CD1c-positive myeloid dendritic cell (primary cell): ENCODE measurements around the gene TGFBR2.
"Not testable (repeated sequence)": the region's sequence is repeated elsewhere in the genome, so short reads cannot be mapped to it uniquely, and the experiment has no call there.

Source experiments
- DNase-seq: peaks from one replicate; pipeline ENCODE4 v3.0.0-alpha.2; 2016; ENCODE audit errors: extremely low spot score

Gene TGFBR2

GRCh38 chr3:30619318-30619717, 12.9 kb downstream of the TGFBR2 start:
- no peak for DNase-seq

DNA sequence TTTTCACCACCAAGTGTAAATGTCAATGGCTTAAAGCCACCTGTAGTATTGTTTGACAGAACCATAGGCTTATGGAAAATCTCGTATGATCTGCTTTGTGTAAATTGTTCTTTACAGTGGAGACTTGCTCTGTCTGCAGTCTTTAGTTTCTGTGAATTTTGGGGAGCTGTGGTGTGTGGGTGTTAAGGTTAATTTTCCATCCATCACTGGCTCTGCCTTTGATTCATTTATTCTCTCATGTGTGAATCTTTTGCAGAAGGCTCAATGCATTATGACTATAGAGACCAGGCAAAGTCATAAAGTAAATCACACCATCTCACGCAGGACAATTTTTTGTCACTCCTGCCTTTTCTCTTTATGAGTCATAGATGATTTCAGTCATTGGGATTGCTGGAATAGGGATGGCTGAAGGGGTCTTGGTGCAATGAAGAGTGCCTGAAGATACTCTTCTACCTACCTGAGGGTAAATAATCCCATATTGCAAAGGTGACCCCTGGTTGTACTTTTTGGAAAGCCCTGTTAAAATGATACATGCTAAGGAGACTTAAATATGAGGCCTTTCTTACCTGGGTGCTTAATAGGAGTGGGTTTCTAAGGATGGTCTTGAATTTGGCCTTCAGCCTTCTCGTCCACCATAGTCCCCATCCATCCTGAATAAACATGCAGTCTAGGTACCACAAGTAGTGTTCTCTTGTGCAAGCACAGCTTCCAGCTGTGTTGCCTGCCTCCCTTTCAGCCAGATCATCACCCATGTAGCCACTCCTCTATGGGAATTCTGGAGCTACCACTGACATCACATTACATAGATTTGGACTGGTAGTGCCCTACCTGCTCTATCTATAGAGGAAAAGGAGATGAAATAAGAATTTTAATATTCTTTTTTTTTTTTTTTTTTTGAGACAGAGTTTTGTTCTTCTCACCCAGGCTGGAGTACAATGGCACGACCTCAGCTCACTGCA, 14.3 kb downstream of the TGFBR2 start:
- DNase-seq, result no peak

DNA sequence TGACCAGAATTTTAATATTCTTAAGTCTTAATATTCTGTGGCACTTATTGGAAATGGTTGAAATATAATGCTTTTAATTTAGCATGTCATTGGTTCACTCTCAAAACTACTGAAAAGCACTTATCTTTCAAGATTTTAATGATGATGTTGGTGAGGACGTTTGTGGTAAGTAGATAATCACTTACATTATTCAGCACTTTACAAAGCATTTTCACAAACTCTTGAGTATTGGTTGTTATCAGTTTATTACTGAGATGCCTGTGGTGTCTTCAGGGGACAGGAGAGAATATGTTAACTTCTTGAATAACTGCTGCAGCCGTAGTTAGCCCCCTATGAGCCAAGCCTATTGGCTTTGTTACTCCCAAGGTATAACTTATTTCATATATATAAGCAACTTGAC, 15.2 kb downstream of the TGFBR2 start:
- no peak for DNase-seq

DNA sequence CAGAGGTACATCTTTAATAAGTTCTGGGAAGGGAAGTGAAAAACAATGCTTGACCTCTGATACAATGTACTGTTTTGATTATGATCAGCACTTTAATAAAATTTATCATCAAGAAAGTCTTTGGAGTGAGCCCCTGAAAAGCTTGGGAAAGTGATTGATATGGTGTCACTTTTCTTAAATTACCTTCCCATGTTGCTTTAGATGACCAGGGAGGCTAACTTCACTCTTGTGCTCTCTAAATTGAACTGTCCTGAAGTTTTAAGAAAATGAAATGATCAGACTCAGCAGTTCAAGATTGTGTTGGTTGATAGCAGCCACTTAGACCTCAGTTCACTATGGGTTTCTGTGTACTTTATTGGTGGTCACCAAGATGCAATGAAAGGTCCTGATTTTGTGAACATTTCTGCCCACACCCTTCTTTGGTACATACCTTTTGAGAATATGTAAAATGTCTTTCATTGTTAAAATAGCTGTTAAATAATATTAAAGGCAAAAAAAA, 15.7 kb downstream of the TGFBR2 start:
- DNase-seq, result no peak

GRCh38 chr3:30622790-30623189, 16.4 kb downstream of the TGFBR2 start:
- DNase-seq, result no peak

GRCh38 chr3:30623351-30623750, 16.9 kb downstream of the TGFBR2 start:
- DNase-seq, result no peak

GRCh38 chr3:30624480-30624879, 18.1 kb downstream of the TGFBR2 start:
- DNase-seq, result not testable (repeated sequence)

- no peak for DNase-seq
Measured at GRCh38 chr3:30625541-30626438, 19.4 kb downstream of the TGFBR2 start.

- DNase-seq, result no peak
Measured at GRCh38 chr3:30626443-30627180, 20.2 kb downstream of the TGFBR2 start.

DNA sequence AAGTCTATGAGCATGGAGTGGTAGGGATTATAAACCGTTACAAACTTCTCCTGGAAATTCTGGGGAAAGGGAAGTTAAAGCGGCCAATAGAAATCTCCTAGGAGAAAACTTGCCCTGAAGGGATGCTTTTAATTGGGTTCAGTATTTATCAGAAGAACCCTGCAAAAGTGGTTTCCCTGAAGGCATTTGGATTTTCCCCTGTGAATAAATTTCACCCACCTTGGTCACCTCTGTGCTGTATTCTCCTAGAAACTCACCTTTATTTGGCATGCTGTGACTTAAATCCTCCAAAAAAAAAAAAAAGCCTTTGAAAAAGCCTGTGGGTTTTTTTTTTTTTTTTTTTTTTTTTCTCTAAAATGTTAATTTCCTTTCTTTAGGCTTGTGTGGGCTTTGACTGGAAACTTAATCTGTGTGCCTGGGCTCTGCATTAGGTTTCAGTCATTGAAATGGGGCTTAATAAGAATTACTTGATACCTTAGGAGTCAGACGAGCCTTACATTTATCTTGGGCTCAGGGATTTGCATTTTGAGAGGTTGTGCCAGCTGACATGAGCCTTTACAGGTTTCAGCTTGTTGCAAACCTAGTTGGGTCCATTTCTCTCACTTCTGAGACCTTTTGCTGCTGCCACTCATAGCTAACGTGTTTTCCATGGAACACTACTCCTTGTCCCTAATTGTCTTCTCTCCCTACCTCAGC, 22.0 kb downstream of the TGFBR2 start:
- no peak for DNase-seq

GRCh38 chr3:30628901-30629590, 22.6 kb downstream of the TGFBR2 start:
- peak; percentile 64 for DNase-seq

DNA sequence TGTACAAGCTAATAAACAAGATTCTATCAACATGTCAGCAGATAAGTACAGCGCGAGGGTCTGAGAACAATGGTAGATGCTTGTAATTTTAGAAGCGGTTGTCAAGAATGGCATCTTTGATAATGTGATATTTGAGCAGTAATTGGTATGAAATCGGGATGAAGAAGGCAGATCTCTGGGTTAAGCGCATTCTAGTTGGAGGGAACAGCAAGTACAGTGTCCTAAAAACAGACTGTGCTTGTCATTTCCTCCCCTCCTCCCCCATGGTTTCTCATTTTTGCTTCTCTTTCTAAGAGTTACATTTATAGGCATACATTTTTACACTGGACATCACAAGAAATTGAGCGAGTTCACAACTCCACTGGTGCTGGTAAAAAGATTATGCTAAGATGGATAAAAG, 23.3 kb downstream of the TGFBR2 start:
- no peak for DNase-seq

- no peak for DNase-seq
Measured at GRCh38 chr3:30630238-30631030, 24.0 kb downstream of the TGFBR2 start.

DNA sequence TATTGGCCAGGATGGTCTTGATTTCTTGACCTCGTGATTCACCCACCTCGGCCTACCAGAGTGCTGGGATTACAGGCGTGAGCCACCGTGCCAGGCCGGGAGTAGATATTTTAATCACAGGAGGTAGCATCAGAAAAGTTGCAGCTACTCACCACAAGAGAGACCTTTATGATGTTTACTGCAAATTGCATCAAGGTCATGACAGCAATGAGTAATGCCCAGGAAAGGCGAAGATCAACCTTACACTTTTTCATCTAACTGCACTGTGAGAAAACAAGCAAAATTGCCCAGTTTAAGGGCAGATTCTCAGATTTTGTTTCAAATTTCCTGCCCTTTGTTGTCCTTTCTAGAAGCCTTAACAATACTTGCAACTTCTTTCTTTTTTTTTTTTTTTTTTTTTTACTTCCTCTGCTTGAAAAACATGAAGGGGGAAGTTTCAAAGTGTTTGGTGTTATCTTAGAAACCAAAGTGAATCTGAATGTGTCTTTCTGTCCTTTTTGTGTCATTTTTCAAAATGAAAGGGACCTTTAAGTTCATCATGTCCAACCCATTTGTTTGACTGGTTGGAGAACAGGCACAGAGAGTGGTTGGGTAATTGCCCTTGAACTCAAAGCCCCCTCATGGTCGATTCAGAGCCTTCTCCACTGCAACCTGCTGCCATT, 25.0 kb downstream of the TGFBR2 start:
- DNase-seq, result peak; percentile 57

DNA sequence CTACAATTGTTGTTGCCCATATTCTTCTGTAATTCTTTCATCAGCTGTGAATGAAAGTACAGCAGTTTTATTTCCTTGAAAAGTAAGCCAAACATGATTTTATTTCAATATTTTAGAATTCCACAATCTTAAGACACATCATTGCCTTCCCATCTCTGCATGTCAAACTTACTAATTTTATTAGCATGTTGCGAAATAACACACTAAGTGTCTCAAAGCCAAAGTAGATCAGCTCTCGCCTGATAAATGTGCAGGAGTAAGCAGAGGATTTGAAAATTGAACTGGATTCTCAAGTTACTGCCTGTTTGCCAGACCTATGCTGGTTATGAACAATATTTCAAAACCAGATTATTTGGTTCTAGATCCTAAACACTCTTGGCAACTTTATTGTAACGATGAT, 25.7 kb downstream of the TGFBR2 start:
- DNase-seq, result no peak

DNA sequence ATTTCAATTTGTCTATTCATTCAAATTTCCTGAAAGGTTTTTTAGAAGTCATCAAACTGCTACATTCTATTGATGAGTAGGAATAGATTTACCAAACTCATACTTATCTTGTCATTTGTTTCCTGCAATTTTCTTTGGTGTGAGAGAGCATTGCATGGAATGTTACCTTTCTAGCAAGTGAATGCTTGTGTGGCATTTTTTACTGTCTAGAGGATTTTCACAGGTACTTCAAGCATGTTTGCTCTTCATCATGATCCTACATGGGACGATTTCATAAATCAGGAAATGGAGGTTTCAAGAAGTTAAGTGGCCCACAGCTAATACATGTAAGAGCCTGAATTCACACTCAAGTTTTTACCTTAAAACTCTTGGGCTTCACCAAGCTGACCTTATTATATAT, 26.1 kb downstream of the TGFBR2 start:
- no peak for DNase-seq

DNA sequence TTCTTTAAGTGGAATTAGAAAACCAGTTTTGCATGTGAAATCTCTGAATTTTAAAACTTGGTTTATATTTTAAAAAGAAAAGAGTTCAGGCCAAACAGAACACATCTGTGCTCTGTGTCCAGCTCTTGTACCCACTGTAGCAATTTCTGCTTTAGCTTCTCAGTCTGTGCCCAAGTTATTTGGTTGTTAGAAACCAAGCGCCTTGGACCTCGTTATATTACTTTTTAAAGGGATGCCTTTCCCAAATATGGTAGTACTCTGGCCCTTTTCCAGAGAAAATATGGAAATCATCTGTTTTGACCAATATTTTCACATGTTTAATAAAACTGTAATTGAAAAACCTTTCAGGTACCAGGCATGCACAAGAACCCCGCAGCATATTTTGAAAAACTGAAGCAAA, 27.3 kb downstream of the TGFBR2 start:
- DNase-seq, result no peak

GRCh38 chr3:30634761-30635735, 28.6 kb downstream of the TGFBR2 start:
- no peak for DNase-seq
